HG02981 (cell line): ENCODE data around the gene PGLYRP4.
"Not testable (repeated sequence)": the region's sequence is repeated elsewhere in the genome, so short reads cannot be mapped to it uniquely, and the experiment has no call there.

Source experiments
- ATAC-seq: cut with Tn5 transposase; IDR thresholded peaks from one replicate; pipeline ENCODE4 v1.9.1; 2021; ENCODE audit warnings: mild to moderate bottlenecking, moderate library complexity; ENCODE audit not compliant: unreplicated experiment

The PGLYRP4 gene

DNA sequence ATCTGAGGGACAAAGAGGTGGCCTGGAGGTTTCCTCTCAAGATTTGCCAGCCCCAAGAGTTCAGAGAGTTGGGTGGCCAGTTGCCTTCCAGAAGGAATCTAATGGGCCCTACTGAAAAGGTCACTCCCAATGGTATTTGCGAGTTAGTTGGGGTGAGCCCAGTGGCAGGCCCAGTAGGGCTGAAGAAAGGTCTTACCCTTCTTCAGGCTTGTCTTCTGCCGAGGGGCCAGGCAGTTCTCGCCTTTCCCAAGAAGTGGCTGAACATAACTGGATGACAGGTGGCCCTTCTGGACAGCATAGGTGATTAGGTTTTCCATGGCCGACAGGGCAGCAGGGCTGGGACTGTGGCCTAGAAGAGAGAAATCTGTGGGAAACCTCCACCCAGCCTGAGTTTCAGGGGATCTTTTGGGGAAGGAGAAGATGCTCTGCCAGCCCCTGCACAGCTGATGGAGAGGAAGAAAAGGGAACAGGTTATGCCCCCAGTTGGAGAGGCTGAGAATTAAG, 7.2 kb downstream of the PGLYRP4 start:
- ATAC-seq = no peak

DNA sequence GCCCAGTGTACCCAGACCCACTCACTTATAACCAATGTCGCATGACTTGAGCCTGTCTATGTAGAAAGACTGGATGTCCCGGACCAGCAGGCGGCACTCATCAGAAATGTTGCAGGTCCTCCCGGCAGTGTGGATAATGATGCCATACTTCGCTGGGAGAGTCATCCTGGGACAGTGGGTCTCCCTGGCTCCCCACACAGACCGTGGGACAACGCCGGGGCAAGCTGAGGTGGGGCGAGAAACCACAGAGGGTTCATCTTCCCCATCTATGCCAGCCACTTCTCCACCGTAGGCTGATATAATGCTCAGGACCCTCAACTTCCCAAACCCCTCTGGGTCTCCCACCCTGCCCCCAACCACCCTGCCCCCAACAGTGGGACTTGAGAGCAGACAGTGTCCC, 8.3 kb downstream of the PGLYRP4 start:
- ATAC-seq = no peak

DNA sequence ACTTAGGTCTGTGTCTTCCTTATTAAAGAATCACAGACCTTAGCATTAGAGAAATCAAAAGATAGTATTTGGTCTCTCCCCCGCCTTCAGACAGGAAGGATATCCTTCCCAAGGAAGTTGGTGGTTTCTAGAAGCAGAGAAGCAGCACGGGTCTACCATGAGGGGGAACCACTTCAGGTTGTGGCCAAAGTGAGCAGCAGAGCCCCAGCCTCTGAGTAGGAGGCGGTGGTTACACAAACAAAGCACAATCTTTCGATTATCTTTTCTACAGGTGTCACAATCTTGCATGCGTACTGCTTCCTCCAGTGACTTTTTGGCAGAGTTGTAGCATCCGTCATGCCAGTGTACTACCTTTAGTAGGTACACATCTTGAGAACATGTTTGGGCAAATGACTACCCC, 8.8 kb downstream of the PGLYRP4 start:
- ATAC-seq = no peak

DNA sequence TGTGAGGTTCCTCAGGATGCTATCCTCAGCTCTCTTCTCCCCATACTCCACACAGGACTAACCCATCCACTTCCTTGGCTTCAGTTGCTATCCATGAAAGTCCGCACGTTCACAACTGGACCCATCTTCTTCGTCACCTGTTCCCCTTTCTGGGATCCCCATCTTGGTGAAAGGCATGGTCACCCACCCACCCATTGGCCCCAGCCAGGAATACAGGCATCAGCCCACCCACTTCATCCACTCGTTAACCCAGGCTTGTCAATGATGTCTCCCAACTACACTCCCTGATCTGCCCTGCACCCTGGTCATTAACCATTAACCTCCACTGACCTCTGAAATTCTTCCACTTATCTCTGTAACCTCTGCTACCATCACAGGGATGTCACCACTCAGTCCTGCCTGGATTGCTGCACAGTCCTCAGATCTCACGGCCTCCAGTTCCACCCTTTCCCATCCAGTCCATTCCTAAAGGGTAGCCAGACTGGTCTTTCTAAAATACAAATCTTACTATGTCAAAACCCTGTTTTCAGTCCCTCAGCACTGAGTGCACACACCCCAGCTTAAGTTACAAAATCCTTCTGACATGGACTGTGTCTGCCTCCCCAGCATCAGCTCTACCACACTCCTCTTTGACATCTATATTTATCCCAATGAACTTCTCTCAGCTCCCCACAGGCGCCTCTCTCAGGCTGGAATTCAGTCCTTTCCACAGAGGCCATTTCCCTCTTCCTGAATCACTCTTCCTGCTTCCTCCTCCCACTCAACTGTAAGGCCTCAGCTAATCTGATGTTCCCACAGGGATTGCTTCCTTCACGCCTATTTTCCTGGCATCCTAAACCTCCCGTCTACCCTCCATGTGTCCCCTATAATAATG, 10.4 kb downstream of the PGLYRP4 start:
- no peak for ATAC-seq

DNA sequence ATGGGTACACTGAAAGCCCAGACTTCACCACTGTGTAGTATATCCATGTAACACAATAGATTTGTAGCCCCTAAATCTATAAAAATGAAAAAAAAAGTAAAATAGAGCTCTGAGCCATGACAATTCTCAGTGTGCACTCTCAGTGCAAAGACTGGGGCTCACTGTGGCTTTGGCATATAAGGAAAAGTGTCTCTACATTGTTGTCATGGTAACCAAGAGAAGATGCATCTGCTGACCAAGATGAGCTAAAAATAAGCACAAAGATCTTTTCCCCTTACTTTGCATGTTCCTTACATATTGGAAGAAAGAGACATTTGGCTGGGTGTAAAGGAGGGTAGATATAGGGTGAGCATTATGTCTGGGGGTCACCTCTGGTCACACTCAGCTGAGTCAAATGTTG, 12.0 kb downstream of the PGLYRP4 start:
- no peak for ATAC-seq

DNA sequence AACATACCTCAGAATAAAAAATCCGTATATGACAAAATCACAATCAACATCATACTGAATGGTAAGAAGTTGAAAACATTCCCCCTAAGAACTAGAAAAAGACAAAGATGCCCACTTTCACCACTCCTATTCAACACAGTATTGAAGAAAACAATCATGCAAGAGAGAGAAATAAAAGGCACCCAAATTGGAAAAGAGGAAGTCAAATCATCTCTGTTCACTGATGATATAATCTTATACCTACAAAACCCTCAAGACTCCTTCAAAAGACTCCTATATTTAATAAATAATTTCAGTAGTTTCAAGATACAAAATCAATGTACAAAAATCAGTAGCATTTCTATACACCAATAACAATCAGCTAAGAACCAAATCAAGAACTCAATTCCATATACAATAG, 14.7 kb downstream of the PGLYRP4 start:
- no peak for ATAC-seq

DNA sequence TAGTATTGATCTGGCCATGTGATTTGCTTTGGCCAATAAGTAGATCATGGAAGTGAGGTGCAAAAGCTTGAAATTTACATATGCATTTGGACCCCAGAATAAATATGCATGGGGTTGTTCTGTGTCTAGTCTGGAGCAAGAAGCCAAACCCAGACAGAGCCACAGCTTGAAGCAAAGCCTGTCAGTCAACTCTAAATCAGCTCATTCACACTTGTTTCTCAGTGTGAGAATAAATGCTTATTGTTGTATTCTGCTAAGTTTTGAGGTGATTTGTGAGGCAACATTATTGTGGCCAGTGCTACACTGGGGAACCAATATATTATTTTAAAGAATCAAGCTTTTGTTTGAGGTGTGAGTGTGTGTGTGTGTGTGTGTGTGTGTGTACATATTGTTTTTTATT, 23.7 kb downstream of the PGLYRP4 start:
- ATAC-seq = no peak

DNA sequence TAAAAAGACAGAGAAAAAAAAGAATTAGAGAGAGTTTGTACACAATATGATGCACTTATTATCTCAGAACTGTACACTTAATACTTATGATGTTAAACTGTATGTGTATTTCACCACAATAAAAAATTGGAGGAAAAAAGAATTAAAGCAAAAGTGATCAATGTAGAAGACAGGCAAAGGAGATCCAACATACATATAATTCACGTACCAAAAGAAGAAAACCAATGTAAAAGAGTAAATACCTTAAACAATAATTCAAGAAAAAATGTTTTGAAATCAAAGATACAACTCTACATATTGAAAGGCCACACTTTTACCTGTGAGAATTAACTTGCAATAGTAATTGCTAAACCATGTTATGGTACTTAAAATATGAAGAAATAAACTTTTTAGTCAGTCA, 26.1 kb downstream of the PGLYRP4 start:
- ATAC-seq = no peak

DNA sequence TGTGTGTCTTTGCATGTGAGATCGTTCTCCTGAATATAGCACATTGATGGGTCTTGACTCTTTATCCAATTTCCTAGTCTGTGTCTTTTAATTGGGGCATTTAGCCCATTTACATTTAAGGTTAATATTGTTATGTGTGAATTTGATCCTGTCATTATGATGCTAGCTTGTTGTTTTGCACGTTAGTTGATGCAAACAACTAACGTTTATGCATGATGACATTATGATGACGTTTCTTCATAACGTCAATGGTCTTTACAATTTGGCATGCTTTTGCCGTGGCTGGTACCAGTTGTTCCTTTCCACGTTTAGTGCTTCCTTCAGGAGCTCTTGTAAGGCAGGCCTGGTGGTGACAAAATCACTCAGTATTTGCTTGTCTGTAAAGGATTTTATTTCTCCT, 30.5 kb downstream of the PGLYRP4 start:
- ATAC-seq = not testable (repeated sequence)

DNA sequence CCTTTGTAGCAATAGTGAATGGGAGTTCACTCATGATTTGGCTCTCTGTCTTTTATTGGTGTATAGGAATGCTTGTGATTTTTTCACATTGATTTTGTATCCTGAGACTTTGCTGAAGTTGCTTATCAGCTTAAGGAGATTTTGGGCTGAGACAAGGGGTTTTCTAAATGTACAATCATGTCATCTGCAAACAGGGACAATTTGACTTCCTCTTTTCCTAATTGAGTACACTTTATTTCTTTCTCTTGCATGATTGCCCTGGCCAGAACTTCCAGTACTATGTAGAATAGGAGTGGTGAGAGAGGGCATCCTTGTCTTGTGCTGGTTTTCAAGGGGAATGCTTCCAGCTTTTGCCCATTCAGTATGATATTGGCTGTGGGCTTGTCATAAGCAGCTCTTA, 32.6 kb downstream of the PGLYRP4 start:
- not testable (repeated sequence) for ATAC-seq

DNA sequence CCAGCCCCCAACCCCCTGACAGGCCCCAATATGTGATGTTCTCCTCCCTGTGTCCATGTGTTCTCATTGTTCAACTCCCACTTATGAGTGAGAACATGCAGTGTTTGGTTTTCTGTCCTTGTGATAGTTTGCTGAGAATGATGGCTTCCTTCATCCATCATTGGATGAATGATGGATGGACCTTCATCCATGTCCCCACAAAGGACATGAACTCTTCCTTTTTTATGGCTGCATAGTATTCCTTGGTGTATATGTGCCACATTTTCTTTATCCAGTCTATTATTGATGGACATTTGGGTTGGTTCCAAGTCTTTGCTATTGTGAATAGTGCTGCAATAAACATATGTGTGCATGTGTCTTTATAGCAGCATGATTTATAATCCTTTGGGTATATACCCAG, 34.3 kb downstream of the PGLYRP4 start:
- not testable (repeated sequence) for ATAC-seq

DNA sequence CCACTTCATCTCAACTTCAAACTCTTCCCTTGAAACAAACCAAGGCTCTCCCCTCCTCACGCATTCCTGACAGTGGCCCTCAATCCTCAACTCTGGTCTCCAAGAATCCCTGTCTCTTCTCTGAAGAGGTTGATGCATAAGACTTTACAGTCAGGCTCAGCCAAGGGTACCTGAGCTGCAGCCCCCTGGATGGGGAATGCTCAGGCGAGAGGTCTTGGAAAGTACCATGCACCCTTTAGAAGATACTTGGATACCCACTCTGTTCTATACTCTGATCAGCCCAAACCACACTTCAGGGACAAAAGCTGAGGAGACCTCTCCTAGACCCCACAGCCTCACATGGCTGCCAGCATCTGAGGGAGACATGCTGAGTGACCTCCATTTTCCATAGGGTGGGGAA, 35.4 kb downstream of the PGLYRP4 start:
- ATAC-seq = no peak

DNA sequence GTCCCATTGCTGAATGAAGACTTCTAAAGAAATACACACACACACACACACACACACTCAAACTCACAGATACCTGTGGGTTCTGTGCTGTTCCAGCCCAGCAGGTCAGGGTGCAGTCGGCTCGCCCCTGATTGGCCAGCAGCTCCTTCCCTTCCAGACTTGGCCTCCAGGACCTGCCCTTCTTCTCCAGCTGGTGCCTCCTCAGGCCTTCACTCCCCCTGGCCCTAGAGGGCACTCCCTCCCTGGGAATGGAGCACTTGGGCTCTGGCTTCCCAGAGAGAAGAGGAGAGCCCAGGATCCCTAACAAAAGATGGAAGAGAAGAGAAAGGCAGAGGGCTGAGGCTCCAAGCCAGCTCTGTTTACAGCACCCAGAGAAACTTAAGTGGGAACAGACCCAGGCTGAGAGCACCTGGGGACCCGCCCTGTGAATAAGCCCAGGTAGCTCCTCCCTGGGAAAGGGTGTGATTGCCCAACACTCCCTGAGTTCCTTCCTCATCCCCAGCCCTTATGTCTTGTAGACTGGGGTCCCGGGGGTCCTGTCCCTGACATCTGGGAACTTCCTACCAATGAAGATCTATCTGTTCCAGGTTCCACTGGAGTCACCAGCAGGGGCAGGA, 36.0 kb downstream of the PGLYRP4 start, which contains the start of gene PGLYRP3:
Gene PGLYRP3, minus strand, starts transcription at position 383 of the 617 bp plus-strand sequence. CDS start 2,287 bp downstream, outside the sequence.
- no peak for ATAC-seq

DNA sequence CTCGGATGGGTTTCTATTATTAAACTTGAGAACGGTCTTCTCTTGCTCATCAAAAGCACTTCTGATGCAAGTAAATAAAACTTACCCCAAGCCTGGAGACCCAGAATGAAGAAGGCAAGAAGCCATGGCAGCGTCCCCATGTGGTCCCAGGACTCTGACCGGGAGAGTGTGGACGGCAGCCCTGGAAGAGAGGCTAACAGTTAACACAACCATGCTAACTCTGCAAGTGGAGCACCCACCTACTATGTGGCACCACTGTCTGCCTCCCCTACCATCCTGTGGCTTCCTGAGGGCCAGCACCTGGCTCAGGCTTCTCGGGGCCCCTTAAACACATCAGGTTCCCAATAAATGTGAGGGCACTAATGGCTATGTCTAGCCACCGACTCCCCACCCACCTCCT, 38.1 kb downstream of the PGLYRP4 start:
- ATAC-seq = no peak

DNA sequence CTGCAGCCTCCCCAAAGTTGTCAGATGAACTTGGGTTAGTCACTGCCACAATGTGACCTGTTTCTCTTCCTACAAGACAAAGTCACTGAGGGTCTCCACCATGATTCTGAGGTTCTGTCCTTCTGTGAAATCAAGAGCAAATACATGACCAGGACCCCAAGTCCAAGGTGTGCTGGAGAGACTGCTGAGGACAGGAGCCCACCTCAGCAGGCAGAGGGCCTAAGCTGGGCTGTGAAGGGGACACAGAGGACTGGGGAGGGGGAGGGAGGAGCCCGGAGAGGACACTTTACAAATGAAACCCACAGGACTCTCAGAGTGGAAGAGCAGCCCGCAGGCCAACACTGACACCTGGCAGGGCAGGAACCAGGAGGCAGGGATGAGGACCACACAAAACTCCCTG, 39.2 kb downstream of the PGLYRP4 start:
- no peak for ATAC-seq

DNA sequence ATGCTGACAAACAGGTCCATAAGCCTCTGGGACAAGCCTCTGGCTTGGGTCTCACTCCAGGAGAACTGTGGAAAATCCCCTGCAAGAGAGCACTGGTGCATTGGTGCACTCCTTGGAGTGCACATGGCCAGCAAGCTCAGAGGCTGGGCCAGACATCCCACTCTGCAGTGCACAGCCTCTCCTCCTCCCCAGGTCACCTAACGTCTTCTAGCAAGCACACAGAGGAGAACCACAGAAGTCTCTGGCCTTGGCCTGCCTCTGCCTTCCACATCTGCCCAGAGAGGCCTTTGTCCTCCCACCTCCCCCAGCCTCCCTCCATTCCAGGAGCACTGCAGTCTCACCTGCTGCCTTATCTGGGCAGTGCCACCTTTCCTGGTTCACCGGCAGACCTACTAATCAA, 40.1 kb downstream of the PGLYRP4 start:
- ATAC-seq = no peak

DNA sequence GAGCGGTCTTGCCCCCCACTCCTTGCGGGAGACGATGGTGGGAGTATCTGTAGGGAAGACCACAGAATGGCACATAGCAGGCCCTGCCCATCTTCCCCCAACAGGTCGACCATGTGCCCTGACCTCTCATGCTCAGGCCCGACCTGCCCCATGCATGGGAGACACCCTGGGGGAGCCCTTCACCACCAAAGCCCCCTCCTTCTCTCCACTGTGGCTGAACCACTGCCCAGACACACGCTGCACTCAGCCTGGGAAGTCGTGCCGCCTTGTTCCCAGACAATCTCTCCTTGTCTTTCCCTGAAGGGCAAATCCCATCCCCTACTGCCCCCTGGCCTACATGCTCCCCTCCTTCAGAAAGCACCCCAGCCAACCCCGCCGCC, 41.4 kb downstream of the PGLYRP4 start:
- ATAC-seq = no peak

DNA sequence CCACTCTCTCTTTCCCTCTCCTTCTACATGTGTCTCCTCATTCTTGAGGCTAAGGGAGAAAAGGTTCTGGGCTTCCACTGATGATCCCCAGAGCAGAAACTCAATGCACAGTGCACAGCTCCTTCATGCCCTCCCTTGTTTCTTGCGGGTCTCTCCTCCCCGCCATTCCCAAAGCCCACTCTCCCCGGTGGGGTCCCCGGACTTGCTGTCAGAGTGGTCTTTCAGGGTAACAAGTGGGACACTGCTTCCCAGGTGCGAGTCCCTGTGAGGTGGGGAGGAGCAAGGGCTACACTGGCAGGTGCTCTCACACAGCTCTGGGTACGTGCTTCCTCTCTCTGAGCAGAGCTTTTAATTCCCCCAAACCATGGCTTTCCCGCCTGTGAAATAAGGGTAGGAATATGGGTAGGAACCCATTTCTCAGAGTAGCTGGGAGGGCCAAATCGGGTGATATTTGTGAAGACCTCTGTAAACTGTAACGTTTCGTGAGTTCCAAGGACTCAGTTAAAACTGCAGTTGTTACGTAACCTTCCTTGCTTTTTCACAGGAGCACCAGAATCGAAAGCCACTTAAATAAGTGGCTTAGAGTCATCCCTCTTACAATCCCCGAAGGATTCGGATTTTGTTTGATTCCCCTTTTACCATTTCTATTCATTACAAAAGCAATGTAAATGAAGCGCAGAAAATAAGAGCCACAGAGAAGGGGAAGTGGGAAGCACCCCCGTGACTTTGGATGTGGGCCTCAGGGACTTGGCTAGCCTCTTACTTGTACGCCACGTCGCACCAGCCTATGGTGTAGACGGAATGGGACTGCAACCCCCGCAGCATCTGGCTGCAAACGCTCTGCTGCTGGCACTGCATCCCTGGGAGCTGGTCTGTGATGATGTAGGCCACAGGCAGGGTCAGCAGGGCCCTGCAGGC, 42.1 kb downstream of the PGLYRP4 start:
- ATAC-seq = no peak

DNA sequence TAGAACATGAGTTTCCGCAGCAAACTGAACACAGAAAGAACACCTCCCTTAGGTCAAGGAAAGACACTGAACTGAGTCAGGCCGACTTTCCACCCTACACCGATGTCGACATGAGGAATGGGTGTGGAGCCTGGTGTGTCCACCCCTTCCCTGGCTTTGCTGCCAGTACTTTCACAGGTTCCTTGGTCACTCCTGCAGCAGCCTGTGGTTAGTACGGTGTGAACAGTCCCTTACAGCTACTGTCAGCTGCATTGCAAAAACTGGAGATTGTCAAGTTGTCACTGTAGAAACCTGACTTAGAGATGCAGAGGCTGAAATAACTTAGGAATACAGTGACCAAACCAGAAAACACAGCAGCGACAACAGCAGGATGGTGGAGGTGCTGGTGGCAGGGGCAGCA, 43.0 kb downstream of the PGLYRP4 start:
- ATAC-seq = no peak

DNA sequence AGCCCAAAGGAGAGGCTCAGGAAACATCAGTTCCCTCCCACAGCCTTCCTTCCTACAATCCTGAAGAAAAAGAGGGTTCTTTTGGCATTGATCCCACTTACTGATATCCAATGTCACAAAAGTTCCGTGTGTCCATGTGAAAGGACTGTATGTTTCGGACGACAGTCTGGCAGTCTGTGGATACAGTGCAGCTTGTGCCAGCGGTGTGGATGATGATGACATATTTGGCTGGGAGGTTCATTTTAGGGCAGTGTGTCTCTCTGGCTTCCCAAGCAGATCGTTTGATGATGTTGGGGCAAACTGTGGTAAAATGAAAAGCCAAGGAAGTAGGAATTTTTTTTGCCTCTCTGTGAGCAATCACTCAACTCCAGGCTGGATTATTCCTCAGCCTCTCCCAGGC, 46.3 kb downstream of the PGLYRP4 start:
- no peak for ATAC-seq

DNA sequence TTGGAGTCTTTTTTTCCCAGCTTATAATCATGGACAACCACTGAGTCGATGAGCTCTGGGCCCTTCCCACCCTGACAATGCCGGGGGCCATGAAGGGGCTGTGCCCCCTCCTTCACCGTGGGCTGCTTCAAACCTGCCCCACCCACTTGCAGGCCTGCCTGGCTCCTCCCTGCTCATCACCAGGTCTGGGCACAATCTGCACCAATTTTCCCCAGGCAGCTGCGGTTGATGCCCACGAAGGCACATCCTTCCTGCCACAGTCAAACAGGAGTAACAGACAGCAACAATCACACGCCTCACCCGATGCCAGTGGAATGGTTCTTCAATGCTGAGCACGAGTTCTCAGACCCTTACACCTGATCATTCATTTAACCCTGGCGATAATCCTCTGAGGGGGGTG, 54.8 kb downstream of the PGLYRP4 start:
- ATAC-seq = no peak
